Tibial artery (tissue), 4 donors: ENCODE measurements around the gene KRCC1.
"Not testable (repeated sequence)": the region's sequence is repeated elsewhere in the genome, so short reads cannot be mapped to it uniquely, and the experiment has no call there.

Experiments used
- DNase-seq, 2 donors: peaks; one replicate each; pipeline ENCODE4 v3.0.0-alpha.2; 2019
- H3K27ac ChIP-seq, 2 donors: fragments of 200-600 bp; sonication (generic) in 1 of 2; 1 replicate in 1 of 2; 2 replicates in 1 of 2; pipeline ENCODE4 v1.5.1; 2018 to 2019; ENCODE audit warnings: mild to moderate bottlenecking in 1 of 2
- H3K27me3 ChIP-seq, 2 donors: fragments of 200-600 bp; sonication (generic) in 1 of 2; one replicate each; pipeline versions ENCODE4 v1.5.1 to v1.6.0; 2016 to 2019
- H3K36me3 ChIP-seq, 3 donors: fragments of 200-600 bp; sonication (generic) in 2 of 3; one replicate each; pipeline ENCODE4 v1.5.1; 2016 to 2019; ENCODE audit warnings: mild to moderate bottlenecking in 2 of 3
- H3K4me1 ChIP-seq, 4 donors: fragments of 200-600 bp; sonication (generic) in 2 of 4; 1 replicate in 3 of 4; 2 replicates in 1 of 4; pipeline ENCODE4 v1.5.1; 2016 to 2019
- H3K4me3 ChIP-seq, 2 donors: fragments of 200-600 bp; sonication (generic) in 1 of 2; 1 replicate in 1 of 2; 2 replicates in 1 of 2; pipeline ENCODE4 v1.5.1; 2018 to 2019; ENCODE audit warnings: mild to moderate bottlenecking in 2 of 2
- H3K9me3 ChIP-seq, 3 donors: fragments of 200-600 bp; sonication (generic) in 1 of 3; one replicate each; pipeline ENCODE4 v1.5.1; 2016 to 2019
- intact Hi-C: fragments of 100-400 bp; cut with DNase I; formaldehyde crosslinking; loops from one replicate; pipeline ENCODE4 v1.15.0; 2023; ENCODE audit warnings: low total_unique reads
- TF ChIP-seq, protein P1 (sequence below), 2 experiments: fragments of 200-600 bp in 1 of 2; fragments of 450-650 bp in 1 of 2; IDR thresholded peaks; one replicate each; pipeline ENCODE4 v1.5.1; 2017 to 2019; ENCODE audit warnings: antibody characterized with exemption in 2 of 2, mild to moderate bottlenecking in 1 of 2, moderate library complexity in 1 of 2

KRCC1 gene

DNA sequence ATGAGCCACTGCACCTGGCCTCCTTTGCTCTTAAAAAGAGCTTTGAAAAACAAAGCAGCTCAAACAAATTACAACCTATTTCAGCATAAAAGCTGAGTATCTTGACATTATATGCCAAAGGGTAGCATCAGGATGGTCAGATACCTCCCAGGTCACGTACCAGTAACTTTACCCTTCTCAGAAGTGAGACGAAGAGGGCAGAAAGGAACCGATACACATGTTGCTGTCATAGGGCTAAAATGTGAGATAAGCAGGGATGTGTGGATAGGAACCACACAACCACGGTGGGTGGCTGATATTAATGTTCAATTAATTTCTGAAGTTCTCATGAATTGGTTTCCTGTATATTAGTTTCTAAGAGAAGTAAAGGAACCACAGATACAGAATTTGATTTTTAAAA lies 26.7 kb downstream of the KRCC1 start:
- H3K27me3 ChIP-seq, result no peaks in the 10 kb centered on the region
- H3K4me1 ChIP-seq, result no peaks in the 10 kb centered on the region
- intact Hi-C loops, result no loop called here
- DNase-seq, result no peak
- H3K27ac ChIP-seq, result no peak overlapping the region
- no peaks in the 10 kb centered on the region for H3K9me3 ChIP-seq
- TF ChIP-seq, protein P1, sequence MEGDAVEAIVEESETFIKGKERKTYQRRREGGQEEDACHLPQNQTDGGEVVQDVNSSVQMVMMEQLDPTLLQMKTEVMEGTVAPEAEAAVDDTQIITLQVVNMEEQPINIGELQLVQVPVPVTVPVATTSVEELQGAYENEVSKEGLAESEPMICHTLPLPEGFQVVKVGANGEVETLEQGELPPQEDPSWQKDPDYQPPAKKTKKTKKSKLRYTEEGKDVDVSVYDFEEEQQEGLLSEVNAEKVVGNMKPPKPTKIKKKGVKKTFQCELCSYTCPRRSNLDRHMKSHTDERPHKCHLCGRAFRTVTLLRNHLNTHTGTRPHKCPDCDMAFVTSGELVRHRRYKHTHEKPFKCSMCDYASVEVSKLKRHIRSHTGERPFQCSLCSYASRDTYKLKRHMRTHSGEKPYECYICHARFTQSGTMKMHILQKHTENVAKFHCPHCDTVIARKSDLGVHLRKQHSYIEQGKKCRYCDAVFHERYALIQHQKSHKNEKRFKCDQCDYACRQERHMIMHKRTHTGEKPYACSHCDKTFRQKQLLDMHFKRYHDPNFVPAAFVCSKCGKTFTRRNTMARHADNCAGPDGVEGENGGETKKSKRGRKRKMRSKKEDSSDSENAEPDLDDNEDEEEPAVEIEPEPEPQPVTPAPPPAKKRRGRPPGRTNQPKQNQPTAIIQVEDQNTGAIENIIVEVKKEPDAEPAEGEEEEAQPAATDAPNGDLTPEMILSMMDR (IDR thresholded peaks at IDR 0.05), result no peak
- H3K36me3 ChIP-seq, result peaks cover 46 to 51% (median 49%) of the 10 kb centered on the region in 3 donors
- H3K4me3 ChIP-seq, result no peak overlapping the region

DNA sequence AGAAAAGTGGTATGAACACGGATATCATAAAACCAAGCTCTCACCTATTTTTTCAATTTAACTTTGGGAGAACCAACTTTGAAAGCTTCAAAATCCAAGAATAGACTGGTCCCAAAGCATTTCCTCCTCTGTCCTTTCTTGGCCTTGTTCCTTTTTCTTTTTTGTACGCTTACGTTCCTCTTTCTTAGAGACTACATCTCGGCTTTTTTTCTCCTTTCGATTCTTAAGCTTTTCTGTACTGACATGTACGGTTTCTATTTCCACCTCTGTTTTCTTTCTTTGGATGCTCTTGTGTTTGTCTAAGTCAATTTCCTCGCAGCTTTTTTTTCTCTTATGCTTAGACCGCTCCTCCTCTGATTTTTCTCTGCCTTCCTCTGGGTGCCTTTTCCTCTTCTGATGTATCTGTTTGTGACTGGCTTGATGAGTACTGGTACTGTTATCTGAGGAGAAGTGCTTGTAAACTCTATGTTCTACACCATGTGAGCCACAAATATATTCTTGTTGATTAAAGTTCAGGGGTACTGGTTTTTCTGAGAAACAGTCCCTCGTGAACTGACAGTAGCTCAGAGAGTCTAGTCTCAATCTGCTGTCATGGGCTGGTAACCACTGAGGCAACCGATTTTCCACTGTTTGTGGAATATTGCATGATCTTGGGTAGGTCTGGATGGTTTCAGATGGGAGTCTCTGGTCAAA lies 27.7 kb downstream of the KRCC1 start:
- Histone ChIP-seq H3K27ac (no peak overlapping the region), H3K27me3 (no peaks in the 10 kb centered on the region), H3K4me3 (no peak overlapping the region), H3K36me3 (peaks cover 39 to 43% (median 40%) of the 10 kb centered on the region in 3 donors), H3K9me3 (no peaks in the 10 kb centered on the region), H3K4me1 (no peaks in the 10 kb centered on the region)
- DNase-seq, result no peak
- TF ChIP-seq, protein P1 (IDR thresholded peaks at IDR 0.05), result no peak
- intact Hi-C loops, result no loop called here

DNA sequence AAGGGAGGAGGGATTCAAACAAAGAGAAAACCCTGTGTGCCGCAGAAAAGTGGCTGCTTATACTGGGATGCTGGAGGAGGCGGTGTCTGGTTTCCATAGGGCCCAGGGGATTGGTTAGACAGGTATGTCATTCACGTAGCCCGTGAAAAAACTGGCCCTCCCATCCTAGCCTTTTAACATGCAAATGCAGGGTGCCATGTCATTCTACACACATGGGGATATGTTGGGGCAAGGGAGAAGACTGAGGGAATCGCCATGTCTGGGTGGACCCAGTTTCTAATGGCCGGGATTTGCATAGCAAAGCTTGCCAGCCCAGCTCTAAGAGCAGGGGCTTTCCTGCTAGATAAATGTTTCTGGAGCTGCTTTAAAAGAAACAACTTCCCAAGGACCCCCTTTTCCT lies 31.1 kb downstream of the KRCC1 start:
- TF ChIP-seq, protein P1 (IDR thresholded peaks at IDR 0.05), result no peak
- H3K4me1 ChIP-seq, result no peaks in the 10 kb centered on the region
- no peak overlapping the region for H3K4me3 ChIP-seq
- no peaks in the 10 kb centered on the region for H3K9me3 ChIP-seq
- H3K36me3 ChIP-seq, result peaks cover 21 to 28% (median 23%) of the 10 kb centered on the region in 3 donors
- H3K27ac ChIP-seq, result no peak overlapping the region
- intact Hi-C loops, result no loop called here
- H3K27me3 ChIP-seq, result no peaks in the 10 kb centered on the region
- no peak for DNase-seq

DNA sequence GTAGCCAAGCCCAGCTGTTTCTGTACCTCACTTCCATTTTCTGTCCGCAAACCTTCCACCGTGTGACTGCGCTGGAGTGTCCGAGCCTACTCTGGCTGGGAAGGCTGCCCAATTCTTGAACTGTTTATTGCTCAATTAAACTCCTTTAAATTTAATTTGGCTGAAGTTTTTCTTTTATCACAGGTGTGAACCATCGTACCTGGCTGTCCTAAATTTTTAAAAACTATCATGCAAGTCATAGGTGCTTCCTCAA lies 33.0 kb downstream of the KRCC1 start:
- no peaks in the 10 kb centered on the region for H3K27me3 ChIP-seq
- H3K4me1 ChIP-seq, result no peaks in the 10 kb centered on the region
- no peaks in the 10 kb centered on the region for H3K9me3 ChIP-seq
- peaks cover 4 to 10% (median 6%) of the 10 kb centered on the region in 3 donors for H3K36me3 ChIP-seq
- TF ChIP-seq, protein P1 (IDR thresholded peaks at IDR 0.05), result no peak
- intact Hi-C loops, result no loop called here
- no peak for DNase-seq
- H3K4me3 ChIP-seq, result no peak overlapping the region
- no peak overlapping the region for H3K27ac ChIP-seq

DNA sequence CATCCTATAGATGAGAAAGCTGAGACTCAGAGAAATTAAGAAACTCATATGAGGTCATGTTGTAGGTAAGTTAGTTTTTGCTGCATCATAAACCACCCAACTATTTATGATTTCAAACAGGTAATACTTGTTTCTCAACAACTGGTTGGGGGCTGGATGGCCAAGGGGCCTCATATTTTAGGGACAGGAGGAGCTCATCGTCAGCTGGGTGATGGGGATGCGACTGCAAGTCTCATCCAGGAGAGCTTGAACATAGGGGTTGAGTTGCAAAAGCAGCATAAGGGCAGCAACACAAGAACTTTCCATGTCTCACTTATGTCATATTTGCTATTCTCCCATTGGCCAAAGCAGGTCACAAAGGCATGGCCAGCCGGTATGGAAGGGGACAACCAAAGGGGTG lies 35.6 kb downstream of the KRCC1 start:
- H3K36me3 ChIP-seq, result no peaks in the 10 kb centered on the region
- H3K27me3 ChIP-seq, result no peaks in the 10 kb centered on the region
- no peak for DNase-seq
- H3K9me3 ChIP-seq, result no peaks in the 10 kb centered on the region
- H3K4me3 ChIP-seq, result no peak overlapping the region
- no peak overlapping the region for H3K27ac ChIP-seq
- TF ChIP-seq, protein P1 (IDR thresholded peaks at IDR 0.05), result no peak
- peaks cover 0 to 3% (median 3%) of the 10 kb centered on the region in 4 donors for H3K4me1 ChIP-seq
- intact Hi-C loops, result loop anchor here (5.0 kb wide), 1 partner anchor 37 kb away; the partner anchor contains the start of gene KRCC1

DNA sequence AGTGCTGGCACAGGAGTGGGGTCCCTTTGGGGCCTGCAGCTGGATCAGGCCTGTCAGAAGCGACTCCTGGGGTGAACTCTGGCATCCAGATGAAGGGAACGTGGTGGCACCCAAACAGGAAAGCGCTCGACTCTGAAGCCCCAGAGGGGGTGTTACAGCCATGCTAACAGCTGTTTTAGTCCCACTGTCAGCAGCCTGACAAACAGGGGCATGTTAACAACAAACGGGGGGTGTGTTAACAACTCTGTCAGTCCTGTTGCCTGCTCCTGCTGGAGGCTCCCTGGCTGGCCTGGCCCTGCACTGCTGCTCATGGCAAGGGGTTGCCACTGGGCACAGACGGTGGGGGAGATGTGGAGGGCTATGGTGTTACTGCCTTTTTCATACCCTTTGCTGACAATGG lies 36.7 kb downstream of the KRCC1 start:
- Histone ChIP-seq H3K4me3 (no peak overlapping the region), H3K9me3 (no peaks in the 10 kb centered on the region), H3K36me3 (no peaks in the 10 kb centered on the region), H3K4me1 (peaks cover 0 to 3% (median 3%) of the 10 kb centered on the region in 4 donors), H3K27ac (no peak overlapping the region), H3K27me3 (no peaks in the 10 kb centered on the region)
- intact Hi-C loops, result loop anchor here (5.0 kb wide), 1 partner anchor 38 kb away; the partner anchor contains the start of gene KRCC1
- TF ChIP-seq, protein P1 (IDR thresholded peaks at IDR 0.05), result no peak
- no peak for DNase-seq

DNA sequence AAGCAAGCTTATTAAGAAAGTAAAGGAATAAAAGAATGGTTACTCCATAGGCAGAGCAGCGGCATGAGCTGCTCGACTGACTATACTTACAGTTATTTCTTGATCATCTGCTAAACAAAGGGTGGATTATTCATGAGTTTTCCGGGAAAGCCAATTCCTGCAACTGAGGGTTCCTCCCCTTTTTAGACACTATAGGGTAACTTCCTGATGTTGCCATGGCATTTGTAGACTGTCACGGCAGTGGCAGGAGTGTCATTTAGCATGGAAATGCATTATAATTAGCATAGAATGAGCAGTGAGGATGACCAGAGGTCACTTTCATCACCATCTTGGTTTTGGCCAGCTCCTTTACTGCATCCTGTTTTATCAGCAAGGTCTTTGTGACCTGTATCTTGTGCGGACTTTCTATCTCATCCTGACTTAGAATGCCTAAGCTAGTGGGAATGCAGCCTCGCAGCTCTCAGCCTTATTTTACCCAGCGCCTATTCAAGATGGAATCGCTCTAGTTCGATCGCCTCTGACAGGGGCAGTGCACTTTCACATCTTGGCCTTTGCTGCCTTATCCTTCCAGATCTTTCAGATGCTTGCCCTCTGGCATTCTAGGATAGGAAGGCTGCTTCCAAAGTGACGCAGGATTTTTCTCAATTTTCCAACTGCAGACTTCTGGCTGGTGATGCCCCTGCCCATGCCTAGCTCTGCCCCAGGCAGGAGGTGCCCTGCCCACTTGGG lies 37.3 kb downstream of the KRCC1 start:
- H3K4me3 ChIP-seq, H3K9me3 ChIP-seq, H3K27me3 ChIP-seq, DNase-seq, H3K4me1 ChIP-seq, H3K36me3 ChIP-seq, H3K27ac ChIP-seq: not testable (repeated sequence)
- intact Hi-C loops, result loop anchor here (5.0 kb wide), 1 partner anchor 39 kb away; the partner anchor contains the start of gene KRCC1

DNA sequence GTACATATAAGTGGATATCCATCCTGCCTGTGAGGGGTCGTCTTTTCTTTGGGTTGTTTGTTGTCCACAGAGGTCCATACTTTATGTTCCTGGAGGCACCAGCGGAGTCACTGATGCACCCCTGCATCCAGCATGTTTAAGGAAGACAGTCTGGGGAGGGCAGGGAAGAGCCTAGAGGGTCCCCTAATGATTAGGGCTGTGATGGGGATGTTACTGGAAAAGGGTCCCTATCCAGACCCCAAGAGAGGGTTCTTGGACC lies 37.9 kb downstream of the KRCC1 start:
- intact Hi-C loops, result loop anchor here (5.0 kb wide), 1 partner anchor 40 kb away; the partner anchor contains the start of gene KRCC1
- not testable (repeated sequence) for H3K27ac ChIP-seq, H3K9me3 ChIP-seq, DNase-seq, H3K36me3 ChIP-seq, H3K4me3 ChIP-seq, H3K27me3 ChIP-seq, H3K4me1 ChIP-seq
